Colon (tissue), 2 donors: Measurements from ENCODE around the gene PUM1.
"Not testable (repeated sequence)": the region's sequence is repeated elsewhere in the genome, so short reads cannot be mapped to it uniquely, and the experiment has no call there.

Experiments used
- FAIRE-seq: peaks from 2 replicates; lab custom pipeline; 2012; peaks lifted over from hg19 to GRCh38; lab: Jason Lieb, UNC
- donor health status: control.
- donor health status: control.

Gene PUM1, protein sequence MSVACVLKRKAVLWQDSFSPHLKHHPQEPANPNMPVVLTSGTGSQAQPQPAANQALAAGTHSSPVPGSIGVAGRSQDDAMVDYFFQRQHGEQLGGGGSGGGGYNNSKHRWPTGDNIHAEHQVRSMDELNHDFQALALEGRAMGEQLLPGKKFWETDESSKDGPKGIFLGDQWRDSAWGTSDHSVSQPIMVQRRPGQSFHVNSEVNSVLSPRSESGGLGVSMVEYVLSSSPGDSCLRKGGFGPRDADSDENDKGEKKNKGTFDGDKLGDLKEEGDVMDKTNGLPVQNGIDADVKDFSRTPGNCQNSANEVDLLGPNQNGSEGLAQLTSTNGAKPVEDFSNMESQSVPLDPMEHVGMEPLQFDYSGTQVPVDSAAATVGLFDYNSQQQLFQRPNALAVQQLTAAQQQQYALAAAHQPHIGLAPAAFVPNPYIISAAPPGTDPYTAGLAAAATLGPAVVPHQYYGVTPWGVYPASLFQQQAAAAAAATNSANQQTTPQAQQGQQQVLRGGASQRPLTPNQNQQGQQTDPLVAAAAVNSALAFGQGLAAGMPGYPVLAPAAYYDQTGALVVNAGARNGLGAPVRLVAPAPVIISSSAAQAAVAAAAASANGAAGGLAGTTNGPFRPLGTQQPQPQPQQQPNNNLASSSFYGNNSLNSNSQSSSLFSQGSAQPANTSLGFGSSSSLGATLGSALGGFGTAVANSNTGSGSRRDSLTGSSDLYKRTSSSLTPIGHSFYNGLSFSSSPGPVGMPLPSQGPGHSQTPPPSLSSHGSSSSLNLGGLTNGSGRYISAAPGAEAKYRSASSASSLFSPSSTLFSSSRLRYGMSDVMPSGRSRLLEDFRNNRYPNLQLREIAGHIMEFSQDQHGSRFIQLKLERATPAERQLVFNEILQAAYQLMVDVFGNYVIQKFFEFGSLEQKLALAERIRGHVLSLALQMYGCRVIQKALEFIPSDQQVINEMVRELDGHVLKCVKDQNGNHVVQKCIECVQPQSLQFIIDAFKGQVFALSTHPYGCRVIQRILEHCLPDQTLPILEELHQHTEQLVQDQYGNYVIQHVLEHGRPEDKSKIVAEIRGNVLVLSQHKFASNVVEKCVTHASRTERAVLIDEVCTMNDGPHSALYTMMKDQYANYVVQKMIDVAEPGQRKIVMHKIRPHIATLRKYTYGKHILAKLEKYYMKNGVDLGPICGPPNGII

DNA sequence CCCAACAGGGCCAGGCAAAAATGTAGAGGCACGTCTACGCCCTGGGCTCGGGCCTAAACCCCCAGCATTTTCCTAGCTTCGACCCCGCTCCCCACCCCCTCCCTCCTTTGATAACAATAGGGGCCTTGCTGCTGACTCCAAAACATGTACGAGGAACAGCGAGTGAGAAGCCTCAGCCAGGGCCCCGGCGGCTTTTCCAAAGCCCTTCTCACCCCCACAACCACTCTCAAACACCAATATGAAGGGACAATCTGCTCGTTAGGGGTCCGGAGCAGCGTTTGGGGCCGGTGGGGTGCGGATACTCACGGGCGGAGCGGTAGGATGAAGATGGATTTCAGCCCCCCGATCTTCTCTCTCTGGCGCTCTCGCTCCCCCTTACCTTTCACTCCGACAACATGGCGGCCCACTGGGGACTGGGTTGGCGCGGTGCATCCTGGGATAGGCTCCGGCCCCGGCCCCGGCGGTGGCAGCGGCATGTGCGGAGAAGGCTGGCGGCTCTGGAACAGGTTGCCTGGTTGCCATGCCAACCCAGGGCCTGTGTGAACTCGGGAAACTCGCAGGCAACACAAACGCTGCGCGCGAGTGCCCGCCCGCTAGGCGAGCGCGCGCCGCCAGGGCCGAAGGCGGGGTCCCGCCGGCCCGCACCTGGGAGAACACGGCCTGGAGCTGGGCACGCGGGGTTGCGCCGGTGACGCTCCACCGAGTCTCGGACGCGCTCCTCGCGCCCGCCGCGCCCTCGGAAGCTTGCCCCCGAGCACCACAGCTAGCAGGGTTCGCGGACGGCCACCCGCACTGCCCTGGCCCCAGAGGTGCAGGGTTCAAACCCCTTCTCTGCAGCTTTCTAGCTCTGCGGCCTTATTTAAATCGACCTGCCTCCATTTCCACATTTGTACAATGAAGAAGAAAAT, at the start of gene PUM1:
TSS of gene PUM1 (minus strand) at position 408 of the 908 bp plus-strand sequence. CDS start 6,151 bp downstream, outside the sequence.
- FAIRE-seq, result no peak

DNA sequence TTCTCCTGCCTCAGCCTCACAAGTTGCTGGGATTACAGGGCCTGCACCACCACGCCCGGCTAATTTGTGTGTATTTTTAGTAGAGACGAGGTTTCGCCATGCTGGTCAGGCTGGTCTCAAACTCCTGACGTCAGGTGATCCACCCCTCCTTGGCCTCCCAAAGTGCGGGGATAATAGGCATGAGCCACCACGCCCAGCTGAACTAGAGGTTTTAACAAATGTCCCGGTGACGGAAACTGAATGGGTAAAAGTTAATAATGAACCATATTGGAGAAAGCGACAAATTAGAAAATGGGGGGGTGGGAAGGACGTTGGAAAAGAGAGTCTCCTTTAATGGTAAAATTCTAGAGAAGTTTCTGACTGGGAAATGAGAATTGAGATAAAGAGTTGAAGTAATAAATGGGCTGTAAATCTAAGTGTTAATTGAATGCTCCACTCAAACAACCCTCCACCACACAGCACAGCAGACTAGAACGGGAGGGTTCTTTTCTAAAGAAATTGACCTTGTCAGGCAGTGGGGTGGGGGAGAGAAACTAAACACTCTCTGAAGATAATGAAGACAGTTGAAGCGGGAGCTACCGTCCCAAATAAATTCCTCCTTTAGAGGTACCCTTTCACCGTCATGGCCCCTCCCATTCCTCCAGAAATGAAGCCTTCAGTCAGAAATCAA, 46.9 kb upstream of the PUM1 start:
- no peak for FAIRE-seq

GRCh38 chr1:31111290-31111951, 45.9 kb upstream of the PUM1 start:
- FAIRE-seq, result no peak

DNA sequence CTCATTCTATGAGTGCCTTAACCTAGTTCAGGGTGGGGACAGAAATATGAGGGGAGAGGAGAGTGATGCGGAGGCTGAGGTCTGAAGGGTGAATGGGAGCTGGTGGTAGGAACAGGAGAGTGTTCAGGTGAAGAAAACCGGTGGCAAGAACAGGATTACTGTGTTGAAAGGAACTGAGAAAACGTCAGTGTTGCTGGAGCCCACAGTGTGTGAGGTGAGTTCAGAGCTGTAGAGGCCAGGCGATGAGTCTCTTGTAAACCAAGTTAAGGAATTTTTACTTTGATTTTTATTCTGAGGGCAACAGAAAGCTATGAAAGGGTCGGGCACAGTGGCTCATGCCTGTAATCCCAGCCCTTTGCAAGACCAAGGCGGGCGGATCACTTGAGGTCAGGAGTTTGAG, 45.3 kb upstream of the PUM1 start:
- no peak for FAIRE-seq

DNA sequence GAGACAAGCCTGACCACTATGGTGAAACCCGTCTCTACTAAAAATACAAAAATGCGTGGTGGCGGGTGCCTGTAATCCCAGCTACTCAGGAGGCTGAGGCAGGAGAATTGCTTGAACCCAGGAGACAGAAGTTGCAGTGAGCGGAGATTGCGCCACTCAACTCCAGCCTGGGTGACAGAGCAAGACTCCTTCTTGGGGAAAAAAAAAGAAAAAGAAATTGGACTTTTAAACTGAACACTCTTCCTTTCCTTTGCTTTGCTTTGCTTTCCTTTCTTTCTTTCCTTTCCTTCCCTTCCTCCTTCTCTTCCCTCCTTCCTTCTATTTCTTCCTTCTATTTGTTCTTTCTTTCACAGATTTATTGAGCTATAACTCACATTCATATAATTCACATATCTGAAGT, 43.3 kb upstream of the PUM1 start:
- no peak for FAIRE-seq

- no peak for FAIRE-seq
These were observed 40.1 kb upstream of the PUM1 start for GRCh38 chr1:31105646-31106045.

DNA sequence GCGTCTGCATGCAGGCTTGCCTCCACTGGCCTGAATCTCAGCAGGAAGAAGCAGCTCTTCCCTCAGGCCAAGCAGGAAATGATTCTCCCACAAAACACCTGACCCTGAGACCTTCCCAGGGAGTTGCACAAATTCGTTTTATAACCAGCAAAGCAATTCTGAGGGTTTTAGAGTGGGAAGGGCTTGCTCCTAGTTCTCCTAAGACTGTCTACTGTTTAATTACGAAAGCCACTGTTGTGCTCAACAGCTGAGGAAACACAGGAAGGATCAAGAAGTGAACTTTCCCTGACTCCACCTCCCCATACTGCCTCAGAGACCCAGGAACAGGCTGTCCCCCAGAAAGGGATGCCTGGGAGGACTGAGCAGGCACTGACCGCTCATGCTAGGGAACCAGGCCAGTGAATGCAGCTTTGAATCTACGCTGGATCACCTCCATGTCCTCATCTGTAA, 37.0 kb upstream of the PUM1 start:
- FAIRE-seq, result no peak

GRCh38 chr1:31101147-31101502, 35.6 kb upstream of the PUM1 start:
- no peak for FAIRE-seq

DNA sequence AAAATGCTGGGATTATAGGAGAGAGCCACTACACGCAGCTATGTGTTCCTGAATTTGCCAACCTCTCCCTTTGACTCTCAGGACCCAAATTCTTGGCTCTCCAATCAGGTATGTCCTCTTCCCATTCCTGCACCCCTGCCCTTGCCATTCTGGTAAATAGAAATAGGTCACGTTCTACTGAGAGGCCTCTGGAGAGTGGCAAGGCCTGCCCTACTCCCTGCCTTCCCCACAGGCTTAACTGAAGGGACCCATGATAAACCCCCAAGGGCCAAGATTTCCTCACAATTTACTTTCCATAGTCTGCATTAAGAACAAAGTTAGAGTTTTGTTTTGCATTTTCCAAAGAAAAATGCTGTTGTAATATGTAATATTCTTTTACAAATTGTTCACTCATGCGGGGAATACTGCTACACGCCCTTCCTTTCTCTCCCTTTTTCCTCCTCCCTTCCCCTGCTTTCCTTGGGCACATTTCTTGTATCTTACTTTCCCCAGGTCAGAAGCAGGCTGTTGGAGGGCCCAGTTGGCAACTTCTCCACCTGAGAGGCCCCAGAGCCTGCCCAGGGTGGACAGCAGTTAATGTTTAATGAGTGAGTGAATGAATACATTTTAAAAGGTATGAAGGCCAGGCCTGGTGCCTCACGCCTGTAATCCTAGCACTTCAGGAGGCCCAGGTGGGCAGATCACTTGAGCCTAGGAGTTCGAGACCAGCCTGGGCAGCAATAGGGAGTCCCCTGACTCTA, 33.9 kb upstream of the PUM1 start:
- FAIRE-seq, result no peak

DNA sequence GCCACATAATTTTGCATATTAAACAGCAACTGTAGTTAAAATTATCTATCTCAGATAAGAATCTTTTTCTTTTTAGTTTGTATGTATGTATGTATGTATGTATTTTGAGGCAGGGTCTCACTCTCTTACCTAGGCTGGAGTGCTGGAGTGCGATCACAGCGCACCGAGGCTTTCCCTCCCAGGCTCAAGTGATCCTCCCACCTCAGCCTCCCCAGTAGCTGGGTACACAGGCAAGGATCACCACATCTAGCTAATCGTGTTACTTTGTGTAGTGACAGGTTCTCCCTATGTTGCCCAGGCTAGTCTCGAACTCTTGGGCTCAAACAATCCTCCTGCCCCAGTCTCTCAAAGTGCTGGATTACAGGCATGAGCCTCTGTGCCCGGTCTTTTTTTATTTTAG, 30.5 kb upstream of the PUM1 start:
- no peak for FAIRE-seq

DNA sequence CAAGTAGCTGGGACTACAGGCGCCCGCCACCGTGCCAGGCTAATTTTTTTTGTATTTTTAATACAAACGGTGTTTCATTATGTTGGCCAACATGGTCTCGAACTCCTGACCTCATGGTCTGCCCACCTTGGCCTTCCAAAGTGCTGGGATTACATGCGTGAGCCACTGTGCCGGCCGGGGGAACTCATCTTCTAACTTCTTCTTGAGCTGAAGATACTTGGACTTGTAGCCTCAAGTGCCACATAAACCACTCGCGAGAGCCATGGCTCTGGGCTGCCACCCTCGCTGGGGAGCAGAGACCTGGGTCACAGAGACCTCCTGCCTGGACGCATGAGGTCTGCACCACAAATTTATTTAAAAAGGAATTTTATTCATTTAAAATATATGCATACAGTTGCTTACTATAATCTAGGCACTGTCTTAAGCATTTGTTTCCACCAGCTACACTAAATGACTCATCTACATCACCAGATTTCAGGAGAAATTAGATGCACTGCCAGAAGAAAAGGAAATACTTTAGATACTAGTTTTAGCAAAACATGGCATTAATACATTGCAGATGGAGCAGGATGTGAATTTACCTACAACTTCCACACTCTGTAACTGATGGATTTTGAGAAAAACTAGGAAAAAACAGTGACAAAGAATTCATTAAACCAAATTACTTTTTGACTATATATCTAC, 29.9 kb upstream of the PUM1 start:
- FAIRE-seq, result no peak

- not testable (repeated sequence) for FAIRE-seq
These were observed 22.6 kb upstream of the PUM1 start for GRCh38 chr1:31088081-31088480.

DNA sequence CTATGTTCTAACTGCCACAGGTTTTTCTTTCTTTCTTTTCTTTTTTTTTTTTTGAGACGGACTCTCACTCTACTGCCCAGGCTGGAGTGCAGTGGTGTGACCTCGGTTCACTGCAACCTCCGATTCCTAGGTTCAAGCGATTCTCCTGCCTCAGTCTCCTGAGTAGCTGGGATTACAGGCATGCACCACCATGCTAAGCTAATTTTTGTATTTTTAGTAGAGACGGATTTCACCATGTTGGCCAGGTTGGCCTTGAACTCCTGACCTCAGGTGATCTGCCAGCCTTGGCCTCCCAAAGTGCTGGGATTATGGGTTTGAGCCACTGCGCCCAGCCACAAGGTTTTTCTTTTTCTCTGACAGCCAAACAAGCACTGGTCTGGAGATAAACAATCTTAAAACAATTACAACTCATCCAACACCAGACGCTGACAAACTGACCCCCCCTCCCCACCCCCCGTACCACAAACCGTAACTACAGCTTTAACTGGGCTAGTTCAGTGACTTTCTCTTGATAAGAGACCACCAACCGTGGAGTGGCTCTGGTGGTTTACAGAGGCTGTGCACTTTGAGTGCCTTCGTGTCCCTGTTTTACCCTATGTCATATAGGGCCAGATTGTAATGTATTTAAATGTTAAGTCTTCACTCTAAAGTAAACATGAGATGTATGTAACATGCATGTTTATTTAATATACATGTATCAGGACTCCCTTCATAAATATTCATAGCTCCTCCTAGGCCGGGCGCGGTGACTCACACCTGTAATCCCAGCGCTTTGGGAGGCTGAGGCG, 19.5 kb upstream of the PUM1 start:
- FAIRE-seq, result no peak

DNA sequence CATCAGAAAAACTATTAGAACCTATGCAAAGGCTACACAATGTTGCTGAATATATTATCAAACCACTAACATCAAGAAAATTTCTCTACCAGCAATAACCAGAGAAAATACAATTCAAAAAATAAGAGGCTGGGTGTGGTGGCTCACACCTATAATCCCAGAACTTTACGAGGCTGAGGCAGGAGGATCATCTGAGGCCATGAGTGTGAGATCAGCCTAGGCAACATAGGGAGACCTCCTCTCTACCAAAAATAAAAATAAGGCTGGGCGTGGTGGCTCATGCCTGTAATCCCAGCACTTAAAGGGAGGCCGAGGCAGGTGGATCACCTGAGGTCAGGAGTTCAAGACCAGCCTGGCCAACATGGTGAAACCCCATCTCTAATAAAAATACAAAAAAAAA, 16.9 kb upstream of the PUM1 start:
- no peak for FAIRE-seq

DNA sequence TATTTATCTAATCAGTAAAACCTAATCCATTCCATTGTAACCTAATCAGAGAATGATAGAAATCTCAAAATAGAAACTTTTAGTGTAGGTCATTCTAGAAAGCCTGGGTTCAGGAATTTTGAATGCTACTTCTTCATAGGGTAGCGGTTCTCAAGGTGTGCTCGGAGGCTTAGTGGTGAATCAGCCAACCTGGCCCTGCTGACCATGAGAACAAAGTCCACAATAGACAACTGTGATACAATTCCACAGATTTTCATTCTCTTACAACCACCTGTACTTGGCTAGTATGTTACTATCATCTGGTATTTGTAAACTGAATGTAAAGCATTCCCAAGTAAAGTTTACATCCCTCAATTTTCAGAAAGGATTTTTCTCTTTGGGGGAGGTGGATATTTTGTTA, 7.5 kb upstream of the PUM1 start:
- FAIRE-seq, result no peak

- no peak for FAIRE-seq
These were observed 6.8 kb upstream of the PUM1 start for GRCh38 chr1:31072304-31072746.

DNA sequence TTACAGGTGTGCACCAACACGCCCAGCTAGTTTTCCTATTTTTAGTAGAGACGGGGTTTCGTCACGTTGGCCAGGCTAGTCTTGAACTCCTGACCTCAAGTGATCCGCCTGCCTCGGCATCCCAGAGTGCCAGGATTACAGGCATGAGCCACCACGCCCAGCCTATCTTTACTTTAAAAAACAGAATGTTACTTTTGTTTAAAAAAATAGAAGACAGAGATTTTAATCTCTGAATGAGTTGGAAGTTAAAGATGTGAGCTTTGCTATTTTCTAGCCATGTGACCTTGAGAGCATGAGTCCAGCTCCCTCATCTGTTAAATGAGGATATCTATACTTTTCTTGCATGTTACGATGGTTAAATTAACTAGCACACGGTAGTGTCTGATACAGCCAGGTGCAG, 3.9 kb upstream of the PUM1 start:
- no peak for FAIRE-seq

GRCh38 chr1:31064718-31065309, 703 bp downstream of the PUM1 start:
- no peak for FAIRE-seq
